ENCODE data around the gene DOC2A. TPM values are rescaled to one million over a fixed set of nuclear protein-coding genes. Genes with fewer than 3 reads are reported as not detected.

The DOC2A gene
- total and polyA plus RNA-seq, 9 of the 15 experiments (the other 6 are each of a cell fraction or from before 2014, with no cell fraction given) = 0.03 to 0.38 (median 0.28) TPM; not detected in 1

DNA sequence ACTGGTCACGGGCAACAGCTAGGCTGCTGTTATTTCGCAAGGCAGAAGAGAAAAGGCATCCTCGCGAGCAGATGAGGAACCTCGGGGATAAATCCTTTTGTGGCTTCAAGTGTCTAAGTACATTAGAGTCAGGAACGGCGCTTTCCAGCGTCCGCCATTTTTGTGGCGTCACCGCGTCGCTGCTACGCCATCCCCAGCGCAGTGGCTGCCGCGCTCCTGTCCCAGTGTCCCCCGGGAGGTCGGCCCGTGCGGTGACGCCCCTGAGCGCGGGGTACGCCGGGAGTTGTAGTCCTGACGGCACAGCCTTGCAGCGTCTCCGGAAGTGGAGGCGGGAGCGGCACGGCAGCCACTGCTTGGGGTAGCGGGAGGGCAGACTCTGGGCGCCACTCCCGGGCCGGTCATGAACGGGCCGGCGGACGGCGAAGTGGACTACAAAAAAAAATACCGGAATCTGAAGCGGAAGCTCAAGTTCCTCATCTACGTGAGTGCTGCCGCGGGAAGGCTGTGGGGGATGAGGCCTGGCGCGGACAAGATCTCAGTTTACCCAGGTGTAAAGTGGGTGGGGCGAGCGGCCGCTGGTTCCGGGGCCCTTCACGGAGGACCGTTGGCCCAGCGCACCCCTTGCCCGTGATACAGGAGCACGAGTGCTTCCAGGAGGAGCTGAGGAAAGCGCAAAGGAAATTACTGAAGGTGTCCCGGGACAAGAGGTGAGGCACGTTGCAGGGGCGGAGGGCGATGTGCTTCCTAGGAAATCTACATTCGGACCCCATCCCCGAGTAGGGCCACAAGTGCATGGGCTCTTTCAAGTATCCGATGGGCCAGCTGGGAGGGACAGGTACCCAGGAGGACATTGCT, 14.7 kb downstream of the DOC2A start, which contains the start of gene INO80E (continued):
- TF ChIP-seq, protein P1, sequence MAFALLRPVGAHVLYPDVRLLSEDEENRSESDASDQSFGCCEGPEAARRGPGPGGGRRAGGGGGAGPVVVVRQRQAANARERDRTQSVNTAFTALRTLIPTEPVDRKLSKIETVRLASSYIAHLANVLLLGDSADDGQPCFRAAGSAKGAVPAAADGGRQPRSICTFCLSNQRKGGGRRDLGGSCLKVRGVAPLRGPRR (CRISPR knock-in tag; IDR thresholded peaks at IDR 0.05) = 0 out of 2 replicates have a peak, but pooled peaks have one; percentile 1
- TF ChIP-seq, protein P2, sequence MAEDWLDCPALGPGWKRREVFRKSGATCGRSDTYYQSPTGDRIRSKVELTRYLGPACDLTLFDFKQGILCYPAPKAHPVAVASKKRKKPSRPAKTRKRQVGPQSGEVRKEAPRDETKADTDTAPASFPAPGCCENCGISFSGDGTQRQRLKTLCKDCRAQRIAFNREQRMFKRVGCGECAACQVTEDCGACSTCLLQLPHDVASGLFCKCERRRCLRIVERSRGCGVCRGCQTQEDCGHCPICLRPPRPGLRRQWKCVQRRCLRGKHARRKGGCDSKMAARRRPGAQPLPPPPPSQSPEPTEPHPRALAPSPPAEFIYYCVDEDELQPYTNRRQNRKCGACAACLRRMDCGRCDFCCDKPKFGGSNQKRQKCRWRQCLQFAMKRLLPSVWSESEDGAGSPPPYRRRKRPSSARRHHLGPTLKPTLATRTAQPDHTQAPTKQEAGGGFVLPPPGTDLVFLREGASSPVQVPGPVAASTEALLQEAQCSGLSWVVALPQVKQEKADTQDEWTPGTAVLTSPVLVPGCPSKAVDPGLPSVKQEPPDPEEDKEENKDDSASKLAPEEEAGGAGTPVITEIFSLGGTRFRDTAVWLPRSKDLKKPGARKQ (CRISPR knock-in tag; IDR thresholded peaks at IDR 0.05) = no peak
- no peak for TF ChIP-seq HEY1 (CRISPR knock-in tag; IDR thresholded peaks at IDR 0.05; ENCODE audit: borderline replicate concordance)
- TF ChIP-seq NCOA2 (IDR thresholded peaks at IDR 0.05; ENCODE audit: partially characterized antibody in 2 of 2) = no peak
- peak; percentile 61 for TF ChIP-seq KLF1 (tag; IDR thresholded peaks at IDR 0.05)
- TF ChIP-seq ZNF224 (CRISPR knock-in tag; IDR thresholded peaks at IDR 0.05) = no peak
- TF ChIP-seq NCOA4 (IDR thresholded peaks at IDR 0.05; ENCODE audit: partially characterized antibody) = no peak
- no peak for TF ChIP-seq SRSF9 (IDR thresholded peaks at IDR 0.05; ENCODE audit: borderline replicate concordance, low read depth, low read length)
- no peak for TF ChIP-seq MEF2D (tag; conservative IDR thresholded peaks at IDR 0.05; ENCODE audit: low read depth)
- no peak for TF ChIP-seq HLTF (IDR thresholded peaks at IDR 0.05)
- no peak for TF ChIP-seq PCBP2 (IDR thresholded peaks at IDR 0.05; ENCODE audit: low read depth, low read length, poor library complexity, severe bottlenecking)
- TF ChIP-seq, protein P3, sequence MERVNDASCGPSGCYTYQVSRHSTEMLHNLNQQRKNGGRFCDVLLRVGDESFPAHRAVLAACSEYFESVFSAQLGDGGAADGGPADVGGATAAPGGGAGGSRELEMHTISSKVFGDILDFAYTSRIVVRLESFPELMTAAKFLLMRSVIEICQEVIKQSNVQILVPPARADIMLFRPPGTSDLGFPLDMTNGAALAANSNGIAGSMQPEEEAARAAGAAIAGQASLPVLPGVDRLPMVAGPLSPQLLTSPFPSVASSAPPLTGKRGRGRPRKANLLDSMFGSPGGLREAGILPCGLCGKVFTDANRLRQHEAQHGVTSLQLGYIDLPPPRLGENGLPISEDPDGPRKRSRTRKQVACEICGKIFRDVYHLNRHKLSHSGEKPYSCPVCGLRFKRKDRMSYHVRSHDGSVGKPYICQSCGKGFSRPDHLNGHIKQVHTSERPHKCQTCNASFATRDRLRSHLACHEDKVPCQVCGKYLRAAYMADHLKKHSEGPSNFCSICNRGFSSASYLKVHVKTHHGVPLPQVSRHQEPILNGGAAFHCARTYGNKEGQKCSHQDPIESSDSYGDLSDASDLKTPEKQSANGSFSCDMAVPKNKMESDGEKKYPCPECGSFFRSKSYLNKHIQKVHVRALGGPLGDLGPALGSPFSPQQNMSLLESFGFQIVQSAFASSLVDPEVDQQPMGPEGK (CRISPR knock-in tag; IDR thresholded peaks at IDR 0.05; ENCODE audit: borderline replicate concordance) = no peak
- TF ChIP-seq, protein P4, sequence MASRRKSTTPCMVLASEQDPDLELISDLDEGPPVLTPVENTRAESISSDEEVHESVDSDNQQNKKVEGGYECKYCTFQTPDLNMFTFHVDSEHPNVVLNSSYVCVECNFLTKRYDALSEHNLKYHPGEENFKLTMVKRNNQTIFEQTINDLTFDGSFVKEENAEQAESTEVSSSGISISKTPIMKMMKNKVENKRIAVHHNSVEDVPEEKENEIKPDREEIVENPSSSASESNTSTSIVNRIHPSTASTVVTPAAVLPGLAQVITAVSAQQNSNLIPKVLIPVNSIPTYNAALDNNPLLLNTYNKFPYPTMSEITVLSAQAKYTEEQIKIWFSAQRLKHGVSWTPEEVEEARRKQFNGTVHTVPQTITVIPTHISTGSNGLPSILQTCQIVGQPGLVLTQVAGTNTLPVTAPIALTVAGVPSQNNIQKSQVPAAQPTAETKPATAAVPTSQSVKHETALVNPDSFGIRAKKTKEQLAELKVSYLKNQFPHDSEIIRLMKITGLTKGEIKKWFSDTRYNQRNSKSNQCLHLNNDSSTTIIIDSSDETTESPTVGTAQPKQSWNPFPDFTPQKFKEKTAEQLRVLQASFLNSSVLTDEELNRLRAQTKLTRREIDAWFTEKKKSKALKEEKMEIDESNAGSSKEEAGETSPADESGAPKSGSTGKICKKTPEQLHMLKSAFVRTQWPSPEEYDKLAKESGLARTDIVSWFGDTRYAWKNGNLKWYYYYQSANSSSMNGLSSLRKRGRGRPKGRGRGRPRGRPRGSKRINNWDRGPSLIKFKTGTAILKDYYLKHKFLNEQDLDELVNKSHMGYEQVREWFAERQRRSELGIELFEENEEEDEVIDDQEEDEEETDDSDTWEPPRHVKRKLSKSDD (conservative IDR thresholded peaks at IDR 0.05; ENCODE audit: low read length) = peak; percentile 59; the same call in 1 of the 2 replicates
- TF ChIP-seq, protein P5, sequence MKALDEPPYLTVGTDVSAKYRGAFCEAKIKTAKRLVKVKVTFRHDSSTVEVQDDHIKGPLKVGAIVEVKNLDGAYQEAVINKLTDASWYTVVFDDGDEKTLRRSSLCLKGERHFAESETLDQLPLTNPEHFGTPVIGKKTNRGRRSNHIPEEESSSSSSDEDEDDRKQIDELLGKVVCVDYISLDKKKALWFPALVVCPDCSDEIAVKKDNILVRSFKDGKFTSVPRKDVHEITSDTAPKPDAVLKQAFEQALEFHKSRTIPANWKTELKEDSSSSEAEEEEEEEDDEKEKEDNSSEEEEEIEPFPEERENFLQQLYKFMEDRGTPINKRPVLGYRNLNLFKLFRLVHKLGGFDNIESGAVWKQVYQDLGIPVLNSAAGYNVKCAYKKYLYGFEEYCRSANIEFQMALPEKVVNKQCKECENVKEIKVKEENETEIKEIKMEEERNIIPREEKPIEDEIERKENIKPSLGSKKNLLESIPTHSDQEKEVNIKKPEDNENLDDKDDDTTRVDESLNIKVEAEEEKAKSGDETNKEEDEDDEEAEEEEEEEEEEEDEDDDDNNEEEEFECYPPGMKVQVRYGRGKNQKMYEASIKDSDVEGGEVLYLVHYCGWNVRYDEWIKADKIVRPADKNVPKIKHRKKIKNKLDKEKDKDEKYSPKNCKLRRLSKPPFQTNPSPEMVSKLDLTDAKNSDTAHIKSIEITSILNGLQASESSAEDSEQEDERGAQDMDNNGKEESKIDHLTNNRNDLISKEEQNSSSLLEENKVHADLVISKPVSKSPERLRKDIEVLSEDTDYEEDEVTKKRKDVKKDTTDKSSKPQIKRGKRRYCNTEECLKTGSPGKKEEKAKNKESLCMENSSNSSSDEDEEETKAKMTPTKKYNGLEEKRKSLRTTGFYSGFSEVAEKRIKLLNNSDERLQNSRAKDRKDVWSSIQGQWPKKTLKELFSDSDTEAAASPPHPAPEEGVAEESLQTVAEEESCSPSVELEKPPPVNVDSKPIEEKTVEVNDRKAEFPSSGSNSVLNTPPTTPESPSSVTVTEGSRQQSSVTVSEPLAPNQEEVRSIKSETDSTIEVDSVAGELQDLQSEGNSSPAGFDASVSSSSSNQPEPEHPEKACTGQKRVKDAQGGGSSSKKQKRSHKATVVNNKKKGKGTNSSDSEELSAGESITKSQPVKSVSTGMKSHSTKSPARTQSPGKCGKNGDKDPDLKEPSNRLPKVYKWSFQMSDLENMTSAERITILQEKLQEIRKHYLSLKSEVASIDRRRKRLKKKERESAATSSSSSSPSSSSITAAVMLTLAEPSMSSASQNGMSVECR (CRISPR knock-in tag; IDR thresholded peaks at IDR 0.05) = peak; percentile 80
- no peak for TF ChIP-seq SMARCA5 (IDR thresholded peaks at IDR 0.05)
